Measurements from ENCODE around the gene CAPN1. TPM values are rescaled to one million over a fixed set of nuclear protein-coding genes. Genes with fewer than 3 reads are reported as not detected.

CAPN1 gene
- total and polyA plus RNA-seq, 8 donors = 80.5 to 248 (median 88.0) TPM

DNA sequence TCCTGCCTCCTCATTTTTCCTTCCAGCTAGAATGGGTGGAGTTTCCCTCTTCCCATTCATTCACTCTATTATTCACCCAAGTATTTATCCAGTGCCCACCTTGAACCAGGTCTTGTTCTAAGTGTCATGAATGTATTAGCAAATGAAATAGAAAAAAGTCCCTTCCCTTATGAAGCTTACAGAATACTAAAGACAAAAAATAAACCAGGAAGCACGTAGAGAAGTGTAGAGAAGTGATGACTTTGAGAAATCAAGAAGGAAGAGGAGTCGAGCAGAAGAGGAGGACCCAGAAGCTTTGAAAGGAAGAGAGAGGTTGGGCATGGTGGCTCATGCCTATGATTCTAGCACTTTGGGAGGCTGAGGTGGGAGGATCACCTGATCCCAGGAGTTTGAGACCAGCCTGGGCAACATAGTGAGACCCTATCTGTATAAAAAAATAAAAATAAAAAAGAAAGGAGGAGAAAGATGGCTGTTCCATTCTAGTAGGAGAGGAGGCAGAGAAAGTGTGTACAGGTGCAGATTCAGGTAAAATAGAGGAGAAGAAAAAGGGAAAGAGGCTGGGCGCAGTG, 30.3 kb upstream of the CAPN1 start:
- intact Hi-C loops (cut with DNase I) = no loop called here
- Histone ChIP-seq H3K36me3 (no peaks in the 10 kb centered on the region), H3K4me3 (no peak overlapping the region), H3K27ac (peak overlapping the region; percentile 71 to 85), H3K27me3 (no peaks in the 10 kb centered on the region), H3K9me3 (no peaks in the 10 kb centered on the region), H3K4me1 (peaks cover 14 to 28% of the 10 kb centered on the region in 2 donors)
- TF ChIP-seq, protein P1, sequence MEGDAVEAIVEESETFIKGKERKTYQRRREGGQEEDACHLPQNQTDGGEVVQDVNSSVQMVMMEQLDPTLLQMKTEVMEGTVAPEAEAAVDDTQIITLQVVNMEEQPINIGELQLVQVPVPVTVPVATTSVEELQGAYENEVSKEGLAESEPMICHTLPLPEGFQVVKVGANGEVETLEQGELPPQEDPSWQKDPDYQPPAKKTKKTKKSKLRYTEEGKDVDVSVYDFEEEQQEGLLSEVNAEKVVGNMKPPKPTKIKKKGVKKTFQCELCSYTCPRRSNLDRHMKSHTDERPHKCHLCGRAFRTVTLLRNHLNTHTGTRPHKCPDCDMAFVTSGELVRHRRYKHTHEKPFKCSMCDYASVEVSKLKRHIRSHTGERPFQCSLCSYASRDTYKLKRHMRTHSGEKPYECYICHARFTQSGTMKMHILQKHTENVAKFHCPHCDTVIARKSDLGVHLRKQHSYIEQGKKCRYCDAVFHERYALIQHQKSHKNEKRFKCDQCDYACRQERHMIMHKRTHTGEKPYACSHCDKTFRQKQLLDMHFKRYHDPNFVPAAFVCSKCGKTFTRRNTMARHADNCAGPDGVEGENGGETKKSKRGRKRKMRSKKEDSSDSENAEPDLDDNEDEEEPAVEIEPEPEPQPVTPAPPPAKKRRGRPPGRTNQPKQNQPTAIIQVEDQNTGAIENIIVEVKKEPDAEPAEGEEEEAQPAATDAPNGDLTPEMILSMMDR (IDR thresholded peaks at IDR 0.05) = no peak
- no peak for ATAC-seq
- DNase-seq = no peak

GRCh38 chr11:65152122-65152521, 29.6 kb upstream of the CAPN1 start:
- ATAC-seq = no peak
- Histone ChIP-seq H3K27ac (peak overlapping the region in 1 of 2 donors; percentile 85), H3K4me1 (peaks cover 14 to 28% of the 10 kb centered on the region in 2 donors), H3K36me3 (no peaks in the 10 kb centered on the region), H3K9me3 (no peaks in the 10 kb centered on the region), H3K4me3 (no peak overlapping the region), H3K27me3 (no peaks in the 10 kb centered on the region)
- TF ChIP-seq, protein P1 (IDR thresholded peaks at IDR 0.05) = no peak
- DNase-seq = no peak
- intact Hi-C loops (cut with DNase I) = no loop called here

DNA sequence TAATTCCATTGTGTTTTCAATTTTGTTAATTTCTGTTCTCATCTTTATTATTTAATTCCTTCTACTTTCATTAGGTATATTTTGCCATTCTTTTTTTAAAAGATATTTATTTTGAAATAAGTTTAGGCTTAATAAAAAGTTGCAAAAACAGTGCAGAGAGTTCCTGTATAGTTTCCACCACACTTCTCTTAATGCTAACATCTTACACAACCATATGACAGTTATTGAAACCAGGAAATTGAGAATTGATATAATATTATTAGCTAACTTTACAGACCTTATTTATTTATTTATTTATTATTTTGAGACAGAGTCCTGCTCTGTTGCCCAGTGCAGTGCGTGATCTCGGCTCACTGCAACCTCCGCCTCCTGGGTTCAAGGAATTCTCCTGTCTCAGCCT, 25.5 kb upstream of the CAPN1 start:
- Histone ChIP-seq H3K9me3 (no peaks in the 10 kb centered on the region), H3K27ac (no peak overlapping the region), H3K36me3 (no peaks in the 10 kb centered on the region), H3K4me1 (peaks cover 0 to 7% of the 10 kb centered on the region in 2 donors), H3K4me3 (no peak overlapping the region), H3K27me3 (no peaks in the 10 kb centered on the region)
- ATAC-seq (no peak), DNase-seq (no peak)
- intact Hi-C loops (cut with DNase I) = no loop called here
- TF ChIP-seq, protein P1 (IDR thresholded peaks at IDR 0.05) = no peak

DNA sequence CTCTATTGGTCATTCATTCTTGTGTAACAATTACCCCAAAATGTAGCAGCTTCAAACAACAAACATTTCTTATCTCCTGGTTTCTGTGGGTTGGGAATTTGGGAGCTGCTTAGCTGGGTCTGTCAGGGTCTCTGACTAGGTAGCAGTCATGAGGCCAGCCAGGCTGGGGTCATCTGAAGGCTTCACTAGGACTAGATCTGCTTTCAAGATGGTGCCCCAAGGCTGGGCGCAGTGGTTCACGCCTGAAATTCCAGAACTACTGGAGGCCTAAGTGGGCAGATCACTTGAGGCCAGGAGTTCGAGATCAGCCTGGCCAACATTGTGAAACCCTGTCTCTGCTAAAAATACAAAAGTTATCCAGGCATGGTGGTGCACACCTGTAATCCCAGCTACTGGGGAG, 24.8 kb upstream of the CAPN1 start:
- TF ChIP-seq, protein P1 (IDR thresholded peaks at IDR 0.05) = no peak
- intact Hi-C loops (cut with DNase I) = no loop called here
- H3K27ac ChIP-seq = no peak overlapping the region
- ATAC-seq (no peak), DNase-seq (no peak)
- H3K4me1 ChIP-seq = peaks cover 0 to under 1% of the 10 kb centered on the region in 2 donors
- H3K9me3 ChIP-seq = no peaks in the 10 kb centered on the region
- no peaks in the 10 kb centered on the region for H3K36me3 ChIP-seq
- H3K4me3 ChIP-seq = no peak overlapping the region
- no peaks in the 10 kb centered on the region for H3K27me3 ChIP-seq

GRCh38 chr11:65157336-65157735, 24.4 kb upstream of the CAPN1 start:
- TF ChIP-seq, protein P1 (IDR thresholded peaks at IDR 0.05) = no peak
- ATAC-seq = no peak
- no peaks in the 10 kb centered on the region for H3K36me3 ChIP-seq
- no peaks in the 10 kb centered on the region for H3K27me3 ChIP-seq
- intact Hi-C loops (cut with DNase I) = no loop called here
- no peak overlapping the region for H3K27ac ChIP-seq
- no peaks in the 10 kb centered on the region for H3K4me1 ChIP-seq
- no peak for DNase-seq
- H3K4me3 ChIP-seq = no peak overlapping the region
- no peaks in the 10 kb centered on the region for H3K9me3 ChIP-seq

All from left lung (tissue), 10 donors.